ENCODE data around the gene ZNF600. TPM values are rescaled to one million over a fixed set of nuclear protein-coding genes. Genes with fewer than 3 reads are reported as not detected.
"Not testable (repeated sequence)": the region's sequence is repeated elsewhere in the genome, so short reads cannot be mapped to it uniquely, and the experiment has no call there.

ZNF600 gene
- total RNA-seq, 1 donor from 2014 or later, result 4.8 TPM

- Histone ChIP-seq H3K27me3 (no peaks in the 10 kb centered on the region), H3K4me3 (no peak overlapping the region), H3K27ac (no peak overlapping the region), H3K9me3 (no peaks in the 10 kb centered on the region), H3K4me1 (no peaks in the 10 kb centered on the region), H3K36me3 (peaks cover 36 to 53% of the 10 kb centered on the region in 2 donors)
- intact Hi-C loops (cut with DNase I), result no loop called here
- DNase-seq (ENCODE audit: low spot score in 2 of 2), result no peak
- no peak for TF ChIP-seq CTCF (IDR thresholded peaks at IDR 0.05)
Observed at GRCh38 chr19:52716522-52716921, 70.1 kb downstream of the ZNF600 start.

- DNase-seq (ENCODE audit: low spot score in 2 of 2); H3K27ac ChIP-seq; intact Hi-C loops (cut with DNase I); H3K27me3 ChIP-seq; H3K9me3 ChIP-seq; H3K4me3 ChIP-seq; H3K4me1 ChIP-seq: not testable (repeated sequence)
- H3K36me3 ChIP-seq, result peaks cover 42 to 53% of the 10 kb centered on the region in 2 donors
Observed at GRCh38 chr19:52715902-52716301, 70.7 kb downstream of the ZNF600 start.

GRCh38 chr19:52715330-52715729 lies 71.3 kb downstream of the ZNF600 start:
- DNase-seq (ENCODE audit: low spot score in 2 of 2); H3K4me1 ChIP-seq; H3K9me3 ChIP-seq; H3K27ac ChIP-seq; H3K4me3 ChIP-seq; intact Hi-C loops (cut with DNase I); H3K27me3 ChIP-seq: not testable (repeated sequence)
- H3K36me3 ChIP-seq, result peaks cover 42 to 54% of the 10 kb centered on the region in 2 donors

Other genes starting within 250 kb of the ZNF600 start
- gene ZNF701, start 216.5 kb downstream of the ZNF600 start, total RNA-seq, result 13.2 TPM
- 29.1 TPM for gene ZNF83, start 148.4 kb downstream of the ZNF600 start, total RNA-seq
- gene ZNF611, start 51.7 kb downstream of the ZNF600 start, total RNA-seq, result 13.1 TPM
- gene ZNF28, start 34.8 kb upstream of the ZNF600 start, total RNA-seq, result 78.0 TPM
- 5.2 TPM for gene ZNF468, start 70.8 kb upstream of the ZNF600 start, total RNA-seq
- not detected for gene ZNF320, start 110.8 kb upstream of the ZNF600 start, total RNA-seq
- gene ZNF888, start 136.6 kb upstream of the ZNF600 start, total RNA-seq, result 0.43 TPM
- 7.1 TPM for gene ZNF816, start 176.1 kb upstream of the ZNF600 start, total RNA-seq
- not detected for gene ERVV-1, start 227.1 kb upstream of the ZNF600 start, total RNA-seq

Data from ascending aorta (tissue), 2 donors.